NCI-H2107 treated with DMSO at 0.1 percent for 48 hours (cell line): ENCODE data around the gene PDE8B.

ENCODE experiments used
- DNase-seq: peaks from one replicate; lab custom pipeline; 2025; ENCODE audit not compliant: unreplicated experiment; lab: John Stamatoyannopoulos, UW

The PDE8B gene

GRCh38 chr5:77189421-77189820 lies 21.1 kb upstream of the PDE8B start:
- no peak for DNase-seq

DNA sequence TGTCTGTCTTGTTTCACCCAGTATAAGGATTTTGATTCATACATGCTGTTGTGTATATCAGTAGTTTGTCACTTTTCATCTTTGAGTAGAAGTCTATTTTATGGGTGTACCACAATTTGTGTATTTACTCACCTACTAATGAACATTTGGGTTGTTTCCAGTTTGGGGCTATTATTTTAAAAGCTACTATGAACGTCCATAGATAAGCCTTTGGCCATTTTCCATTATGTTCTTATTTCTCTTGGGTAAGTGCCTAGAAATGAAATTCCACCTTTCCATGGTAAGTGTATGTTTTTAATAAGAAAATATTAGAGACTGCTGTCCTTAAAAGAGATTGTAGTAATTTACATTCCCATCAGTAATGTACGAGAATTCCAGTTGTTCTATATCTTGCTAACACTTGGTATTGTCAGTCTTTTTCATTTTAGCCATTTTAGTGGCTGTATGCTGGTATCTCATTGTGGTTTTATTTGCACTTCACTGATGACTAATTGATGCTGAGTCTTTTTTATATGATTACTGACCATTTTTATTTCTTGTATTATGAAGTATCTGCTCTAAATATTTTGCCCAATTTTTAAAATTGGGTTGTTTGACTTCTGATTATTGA lies 17.9 kb upstream of the PDE8B start:
- no peak for DNase-seq

DNA sequence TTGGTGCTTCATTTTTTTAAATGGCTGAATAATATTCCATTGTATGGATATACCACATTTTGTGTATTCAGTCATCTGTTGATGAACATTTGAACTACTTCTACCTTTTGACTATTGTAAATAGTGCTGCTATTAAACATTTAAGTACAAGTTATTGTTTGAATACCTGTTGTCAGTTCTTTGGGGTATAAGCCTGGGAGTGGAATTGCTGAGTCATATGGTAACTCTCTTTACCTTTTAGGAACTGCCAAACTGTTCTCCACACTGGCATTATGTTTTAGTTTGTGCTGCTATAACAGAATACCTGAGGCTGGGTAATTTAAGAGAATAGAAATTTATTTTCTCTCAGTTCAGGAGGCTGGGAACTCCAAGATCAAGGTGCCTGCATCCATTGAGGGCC lies 15.7 kb upstream of the PDE8B start:
- no peak for DNase-seq

DNA sequence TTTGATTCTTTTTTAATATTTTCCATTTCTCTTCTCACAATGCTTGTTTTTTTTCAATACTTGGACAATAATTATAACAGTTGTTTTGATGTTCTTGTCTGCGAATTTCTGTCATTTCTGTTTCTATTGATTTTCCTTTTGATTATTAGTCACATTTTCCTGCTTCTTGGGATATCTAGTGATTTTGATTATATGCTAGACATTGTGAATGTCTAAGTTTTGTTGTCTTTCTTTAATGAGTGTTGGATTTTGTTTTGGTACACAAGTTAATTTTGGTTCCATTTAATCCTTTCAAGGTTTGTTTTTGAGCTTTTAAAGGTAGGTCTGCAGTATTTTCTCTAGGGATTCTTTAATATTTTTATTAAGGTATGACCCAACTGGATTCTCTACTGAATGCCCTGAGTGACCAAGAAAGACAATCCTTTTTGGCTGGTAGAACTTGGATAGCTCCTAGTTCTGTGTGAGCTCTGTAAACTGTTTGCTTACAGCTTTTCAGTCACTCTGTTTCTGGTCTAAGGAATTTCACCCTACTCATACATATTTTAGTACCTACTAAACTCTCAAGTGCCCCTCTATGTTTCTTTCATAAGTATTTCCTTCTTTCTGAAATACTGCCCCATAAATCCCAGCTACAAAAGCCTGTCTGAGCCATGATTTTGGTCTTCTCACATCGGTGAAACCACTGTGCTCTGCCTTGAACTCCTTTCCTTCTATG lies 12.5 kb upstream of the PDE8B start:
- DNase-seq: no peak

- DNase-seq: no peak
Observed at GRCh38 chr5:77200663-77201062, 9.8 kb upstream of the PDE8B start.

DNA sequence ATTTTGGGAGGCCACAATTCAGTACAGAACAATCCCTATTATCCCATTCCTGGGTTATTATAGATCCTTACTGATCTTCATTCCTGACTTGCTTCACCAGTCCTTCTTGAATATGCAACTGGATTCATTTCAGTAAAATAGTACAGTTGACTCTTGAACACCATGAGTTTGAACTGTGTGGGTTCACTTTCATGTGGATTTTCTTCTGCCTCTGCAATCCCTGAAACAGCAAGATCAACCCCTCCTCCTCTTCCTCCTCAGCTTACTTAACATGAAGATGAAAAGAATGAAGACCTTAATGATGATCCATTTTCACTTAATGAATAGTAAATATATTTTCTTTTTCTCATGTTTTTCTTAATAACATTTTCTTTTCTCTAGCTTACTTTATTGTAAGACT lies 8.3 kb upstream of the PDE8B start:
- no peak for DNase-seq

GRCh38 chr5:77204967-77205366 lies 5.5 kb upstream of the PDE8B start:
- no peak for DNase-seq

- no peak for DNase-seq
Observed at GRCh38 chr5:77208507-77209163, 1.8 kb upstream of the PDE8B start.

- no peak for DNase-seq
Observed at GRCh38 chr5:77209495-77210090, 887 bp upstream of the PDE8B start.

- DNase-seq: no peak
Observed at GRCh38 chr5:77210964-77211690, 647 bp downstream of the PDE8B start.

- peak; percentile 29 for DNase-seq
Observed at GRCh38 chr5:77211691-77212047, 1.2 kb downstream of the PDE8B start.

DNA sequence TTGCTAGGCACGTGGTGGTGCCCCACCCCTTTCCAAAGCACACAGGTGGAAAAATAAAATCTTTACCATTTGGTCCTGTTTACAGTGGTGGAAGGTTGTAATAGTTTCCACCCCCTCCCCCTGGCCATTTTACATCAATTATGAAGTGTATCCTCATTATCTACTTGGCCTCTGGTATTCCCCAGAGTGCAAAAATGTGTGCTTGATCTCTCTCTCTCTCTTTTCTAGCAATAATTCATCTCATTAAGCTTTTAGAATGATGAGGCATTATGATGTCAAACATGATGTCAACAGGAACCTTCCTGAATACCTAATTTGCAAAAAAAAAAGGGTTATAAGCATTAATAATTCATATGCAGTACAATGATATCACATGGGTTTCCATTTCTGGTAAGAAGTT lies 3.1 kb downstream of the PDE8B start:
- DNase-seq: no peak

DNA sequence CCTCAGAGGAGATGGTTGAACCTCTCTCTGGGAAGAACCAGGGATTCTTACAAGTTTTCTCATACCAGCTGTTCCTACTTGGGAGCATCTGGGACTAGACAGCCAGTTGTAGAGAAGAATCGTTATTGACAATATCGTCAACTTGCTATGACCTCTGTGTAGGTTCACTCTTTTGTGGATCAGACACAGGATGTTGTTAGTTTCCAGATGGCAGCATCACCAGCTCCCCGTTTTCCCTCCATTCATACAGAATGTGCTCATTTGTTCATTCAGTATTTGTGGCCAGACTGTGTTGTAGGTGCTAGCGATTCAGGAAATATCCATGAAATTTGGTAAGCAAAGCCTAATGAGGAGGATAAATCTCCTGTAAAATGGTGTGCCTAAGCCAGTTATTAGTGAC lies 3.7 kb downstream of the PDE8B start:
- no peak for DNase-seq

DNA sequence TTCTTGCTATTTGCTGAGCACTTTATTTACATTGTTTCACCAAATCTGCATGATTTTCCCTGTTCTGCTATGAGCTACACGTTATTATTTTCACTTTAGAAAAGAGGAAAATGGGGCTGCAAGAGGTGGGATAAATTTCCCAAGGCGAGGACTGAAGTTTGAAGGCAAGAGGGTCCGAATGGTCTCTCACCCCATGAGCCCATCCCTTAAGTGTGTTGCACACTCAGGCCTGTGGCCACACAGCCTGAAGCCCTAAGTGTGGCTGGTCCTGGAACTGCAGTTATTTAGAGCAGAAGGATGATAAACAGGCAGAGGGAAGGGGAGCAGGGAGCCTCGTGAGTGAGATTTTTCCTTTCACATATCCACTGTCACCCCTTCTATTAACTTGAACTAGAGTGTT lies 7.8 kb downstream of the PDE8B start:
- no peak for DNase-seq

DNA sequence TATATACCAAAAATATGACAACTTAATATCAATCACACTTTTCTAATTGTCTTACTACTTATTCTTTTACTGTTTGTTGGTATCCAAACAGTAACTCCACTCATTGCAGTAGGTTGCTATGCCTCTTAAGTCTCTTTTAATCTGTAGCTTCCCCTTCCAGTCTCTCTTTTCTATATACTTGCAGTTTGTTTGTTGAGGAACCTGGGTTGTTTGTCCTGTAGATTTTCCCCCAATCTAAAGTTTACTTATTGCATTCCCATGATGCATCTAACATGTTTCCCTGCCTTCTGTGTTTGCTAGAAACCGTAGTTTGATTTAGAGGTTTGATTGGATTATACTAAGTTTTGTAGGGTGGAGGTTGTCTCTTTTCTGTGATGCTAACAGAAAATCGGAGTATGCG lies 10.6 kb downstream of the PDE8B start:
- DNase-seq: no peak

- DNase-seq: no peak
Observed at GRCh38 chr5:77222722-77223121, 12.2 kb downstream of the PDE8B start.

- no peak for DNase-seq
Observed at GRCh38 chr5:77223653-77224052, 13.2 kb downstream of the PDE8B start.

GRCh38 chr5:77224672-77225355 lies 14.3 kb downstream of the PDE8B start:
- DNase-seq: no peak

GRCh38 chr5:77225531-77225930 lies 15.1 kb downstream of the PDE8B start:
- no peak for DNase-seq

DNA sequence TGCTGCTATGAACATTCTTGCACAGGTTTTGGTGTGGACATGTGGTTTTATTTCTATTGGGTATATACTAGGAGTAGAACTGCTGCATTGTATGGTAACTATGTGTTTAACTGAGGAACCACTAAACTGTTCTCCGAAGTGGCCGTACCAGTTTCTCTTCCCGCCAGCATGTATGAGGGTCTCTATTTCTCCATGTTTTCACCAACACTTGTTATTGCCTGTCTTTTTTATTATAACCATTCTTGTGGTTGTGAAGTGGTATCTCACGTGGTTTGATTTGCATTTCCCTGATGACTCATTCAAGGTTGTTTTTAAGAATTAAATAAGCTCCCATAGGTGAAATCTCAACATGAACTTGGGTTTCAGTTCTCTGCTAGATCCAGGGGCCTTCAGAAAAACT lies 19.4 kb downstream of the PDE8B start:
- no peak for DNase-seq
